GM12878 (cell line): Measurements from ENCODE around the gene CLEC4M. TPM values are rescaled to one million over a fixed set of nuclear protein-coding genes. Genes with fewer than 3 reads are reported as not detected.

Experiments
- ATAC-seq: fragments of 200-7000 bp; cut with Tn5 transposase; 3 replicates; pipeline ENCODE4 v1.9.1; 2020; ENCODE audit warnings: mild to moderate bottlenecking, moderate library complexity
- BruUV-seq: library from RNA; stranded (reverse); fragments of 400-500 nt; replicated peaks from 2 replicates; lab custom pipeline; 2021; lab: Mats Ljungman, UMichigan
- CTCF ChIA-PET: fragments of 300-600 bp; sonication (Branson Sonifier 250); formaldehyde crosslinking; extraction: SDS; loops from one replicate; lab custom pipeline; 2021; ENCODE audit warnings: inconsistent platforms; lab: Yijun Ruan, JAX
- POLR2A ChIA-PET: fragments of 350-600 bp; formaldehyde crosslinking; extraction: SDS; loops from one replicate; lab custom pipeline; 2021; ENCODE audit warnings: inconsistent platforms; lab: Charles Lee
- RAD21 ChIA-PET: fragments of 300-600 bp; sonication (Branson Sonifier 250); formaldehyde crosslinking; loops from one replicate; lab custom pipeline; 2023; ENCODE audit warnings: antibody characterized with exemption; ENCODE audit not compliant: unreplicated experiment; lab: Charles Lee
- SMC1A ChIA-PET: fragments of 300-600 bp; sonication (Branson Sonifier 250); formaldehyde crosslinking; loops from one replicate; lab custom pipeline; 2023; ENCODE audit not compliant: unreplicated experiment, uncharacterized antibody; lab: Charles Lee
- DNase-seq: peaks from one replicate; pipeline ENCODE4 v3.0.0-alpha.2; 2011; ENCODE audit warnings: low read depth, low spot score
- FAIRE-seq: peaks from 3 replicates; lab custom pipeline; 2011; peaks lifted over from hg19 to GRCh38; lab: Jason Lieb, UNC
- H2AFZ ChIP-seq: 2 replicates; pipeline ENCODE4 v1.6.0; 2011; ENCODE audit warnings: low read depth, low read length, control low read depth; ENCODE audit not compliant: control insufficient read depth
- H3K27ac ChIP-seq: 2 replicates; pipeline ENCODE4 v1.5.1; 2011; ENCODE audit warnings: control low read depth; ENCODE audit not compliant: control insufficient read depth, insufficient read depth
- H3K27me3 ChIP-seq, 2 experiments: replicated peaks in 1 of 2; 2 replicates each; pipeline versions ENCODE4 v1.6.0 to v1.6.1; 2011; ENCODE audit warnings: low read length in 1 of 2; ENCODE audit not compliant: control insufficient read depth in 2 of 2, insufficient read depth in 2 of 2
- H3K36me3 ChIP-seq, 2 experiments: 2 replicates each; pipeline ENCODE4 v1.5.1; 2011; ENCODE audit warnings: low read length in 1 of 2; ENCODE audit not compliant: control insufficient read depth in 2 of 2, insufficient read depth in 2 of 2
- H3K4me1 ChIP-seq: 2 replicates; pipeline ENCODE4 v1.6.1; 2011; ENCODE audit warnings: mild to moderate bottlenecking, low read length, moderate library complexity, mixed read lengths; ENCODE audit not compliant: control insufficient read depth, insufficient read depth
- H3K4me2 ChIP-seq: 2 replicates; pipeline ENCODE4 v1.6.0; 2011; ENCODE audit warnings: control low read depth; ENCODE audit not compliant: control insufficient read depth, insufficient read depth
- H3K4me3 ChIP-seq: fragments of 200-600 bp; sonication (generic); 2 replicates; pipeline ENCODE4 v1.5.1; 2016
- H3K79me2 ChIP-seq: 2 replicates; pipeline ENCODE4 v1.6.0; 2011; ENCODE audit warnings: low read length; ENCODE audit not compliant: control insufficient read depth, insufficient read depth
- H3K9ac ChIP-seq: 2 replicates; pipeline ENCODE4 v1.8.0; 2011; ENCODE audit warnings: low read length, control low read depth, mixed read lengths; ENCODE audit not compliant: control insufficient read depth, insufficient read depth
- H3K9me3 ChIP-seq: replicated peaks from 3 replicates; pipeline ENCODE4 v1.5.1; 2011; ENCODE audit warnings: mild to moderate bottlenecking, low read length; ENCODE audit not compliant: control insufficient read depth, insufficient read depth
- H4K20me1 ChIP-seq: 2 replicates; pipeline ENCODE4 v1.6.0; 2011; ENCODE audit not compliant: control insufficient read depth, insufficient read depth
- CBX5 ChIP-seq: sonication (generic); IDR thresholded peaks from 2 replicates; pipeline ENCODE4 v1.6.1; 2016; ENCODE audit warnings: low read depth, moderate library complexity, mild to moderate bottlenecking, inconsistent platforms
- ETV6 ChIP-seq, 2 experiments: fragments of 450-650 bp in 1 of 2; IDR thresholded peaks in 1 of 2; conservative IDR thresholded peaks in 1 of 2; 2 replicates each; pipeline ENCODE4 v1.6.1; 2014; ENCODE audit warnings: antibody characterized with exemption in 1 of 2, borderline replicate concordance in 1 of 2, low read depth in 1 of 2, mild to moderate bottlenecking in 1 of 2, moderate library complexity in 1 of 2
- GATAD2B ChIP-seq: fragments of 450-650 bp; conservative IDR thresholded peaks from 2 replicates; pipeline ENCODE4 v1.6.1; 2017; ENCODE audit warnings: low read depth, mild to moderate bottlenecking, moderate library complexity
- HDAC2 ChIP-seq: fragments of 200-600 bp; sonication (generic); IDR thresholded peaks from 2 replicates; pipeline ENCODE4 v1.6.1; 2017
- IKZF2 ChIP-seq, 2 experiments: fragments of 450-650 bp; IDR thresholded peaks; 2 replicates each; pipeline ENCODE4 v1.6.1; 2017; ENCODE audit warnings: mild to moderate bottlenecking in 2 of 2, moderate library complexity in 2 of 2
- JUNB ChIP-seq: IDR thresholded peaks from 2 replicates; pipeline ENCODE4 v1.6.1; 2016; ENCODE audit warnings: antibody characterized with exemption, mild to moderate bottlenecking
- KLF5 ChIP-seq: fragments of 450-650 bp; IDR thresholded peaks from 2 replicates; pipeline ENCODE4 v1.6.1; 2014; ENCODE audit warnings: mild to moderate bottlenecking; ENCODE audit not compliant: partially characterized antibody
- MYB ChIP-seq: fragments of 150-350 bp; IDR thresholded peaks from 2 replicates; pipeline ENCODE4 v1.6.1; 2014; ENCODE audit warnings: mild to moderate bottlenecking, low read depth, low read length, borderline replicate concordance
- NRF1 ChIP-seq: conservative IDR thresholded peaks from 2 replicates; pipeline ENCODE4 v1.6.1; 2011; ENCODE audit warnings: mild to moderate bottlenecking, low read depth, low read length, improper control_type of control experiment
- PML ChIP-seq: IDR thresholded peaks from 2 replicates; pipeline ENCODE4 v1.6.1; 2012; ENCODE audit warnings: low read length, inconsistent platforms
- RAD21 ChIP-seq: IDR thresholded peaks from 2 replicates; pipeline ENCODE4 v1.6.1; 2011; ENCODE audit warnings: mild to moderate bottlenecking, low read depth, low read length, moderate library complexity; ENCODE audit not compliant: insufficient read depth
- SIX5 ChIP-seq: IDR thresholded peaks from 2 replicates; pipeline ENCODE4 v1.6.1; 2011; ENCODE audit warnings: mild to moderate bottlenecking, low read depth, low read length, moderate library complexity; ENCODE audit not compliant: severe bottlenecking
- SKIL ChIP-seq: fragments of 450-650 bp; IDR thresholded peaks from 2 replicates; pipeline ENCODE4 v1.6.1; 2017; ENCODE audit warnings: mild to moderate bottlenecking, low read depth, inconsistent platforms; ENCODE audit not compliant: poor library complexity, severe bottlenecking
- SREBF2 ChIP-seq: IDR thresholded peaks from 2 replicates; pipeline ENCODE4 v1.6.1; 2012; ENCODE audit warnings: mild to moderate bottlenecking, low read length
- STAT3 ChIP-seq: IDR thresholded peaks from 2 replicates; pipeline ENCODE4 v1.6.1; 2011; ENCODE audit warnings: low read depth, low read length, improper control_type of control experiment
- SUPT20H ChIP-seq: IDR thresholded peaks from 2 replicates; pipeline ENCODE4 v1.6.1; 2011; ENCODE audit warnings: low read depth, mild to moderate bottlenecking, low read length, moderate library complexity, borderline replicate concordance; ENCODE audit not compliant: control insufficient read depth
- TARDBP ChIP-seq: IDR thresholded peaks from 2 replicates; pipeline ENCODE4 v1.6.1; 2016; ENCODE audit warnings: borderline replicate concordance
- TBL1XR1 ChIP-seq: IDR thresholded peaks from 2 replicates; pipeline ENCODE4 v1.6.1; 2012; ENCODE audit warnings: low read depth, low read length, improper control_type of control experiment
- TCF3 ChIP-seq: IDR thresholded peaks from 2 replicates; pipeline ENCODE4 v1.6.1; 2012; ENCODE audit warnings: low read depth, mild to moderate bottlenecking, low read length, borderline replicate concordance; ENCODE audit not compliant: insufficient read depth
- YBX1 ChIP-seq: fragments of 450-650 bp; IDR thresholded peaks from 2 replicates; pipeline ENCODE4 v1.6.1; 2016; ENCODE audit warnings: antibody characterized with exemption
- ZBTB33 ChIP-seq: fragments of 450-650 bp; IDR thresholded peaks from 2 replicates; pipeline ENCODE4 v1.6.1; 2017; ENCODE audit warnings: mild to moderate bottlenecking
- ZSCAN29 ChIP-seq: fragments of 450-650 bp; IDR thresholded peaks from 2 replicates; pipeline ENCODE4 v1.6.1; 2017; ENCODE audit warnings: mild to moderate bottlenecking, moderate library complexity
- WGBS: methylation state at CpG from one replicate; pipeline ENCODE4 v1.1.6; 2016; ENCODE audit warnings: low lambda C conversion rate; ENCODE audit not compliant: insufficient replicate concordance, insufficient coverage; ENCODE audit errors: missing lambda C conversion rate; 5-methylcytosine and 5-hydroxymethylcytosine counted together
- in situ Hi-C: fragments of 300-500 bp; cut with MboI; formaldehyde crosslinking; loops from 9 replicates; pipeline ENCODE4 v1.14.3; 2018; ENCODE audit warnings: mixed read lengths
- intact Hi-C: fragments of 100-400 bp; cut with micrococcal nuclease; formaldehyde crosslinking; loops from one replicate; pipeline ENCODE4 v1.14.2; 2022; ENCODE audit not compliant: unreplicated experiment
- polyA plus RNA-seq, 11 experiments: library from polyadenylated mRNA; depleted of rRNA in 4 of 11; unstranded in 6 of 11; stranded (reverse) in 5 of 11; fragments of >200 nt; fragmentation: Nextera tagmentation in 4 of 11; fragmentation: Illumina TruSeq in 1 of 11; extraction: Ambion mirVana in 4 of 11; extraction: Trizol in 1 of 11; gene quantifications; 1 replicate in 1 of 11; 2 replicates in 10 of 11; pipeline versions ENCODE4 v1.2.1 to v1.2.3, GENCODE V29; 2011 to 2016; ENCODE audit warnings: inconsistent platforms in 2 of 11, missing spikeins in 2 of 11, low read depth in 1 of 11
- total RNA-seq, 4 experiments: library from RNA; depleted of rRNA in 3 of 4; stranded (reverse); fragments of >200 nt in 3 of 4; fragmentation: Illumina TruSeq in 1 of 4; extraction: Trizol in 1 of 4; gene quantifications; 2 replicates each; pipeline versions ENCODE4 v1.2.1 to v1.2.3, GENCODE V29; 2013 to 2021

CLEC4M gene
- total and polyA plus RNA-seq, 10 of the 15 experiments (the other 5 are each of a cell fraction or from before 2014, with no cell fraction given): 0.11 to 0.42 (median 0.25) TPM; not detected in 1

GRCh38 chr19:7743425-7743841 is 19.6 kb upstream of the CLEC4M start:
- in situ Hi-C loops (no loop called here), intact Hi-C loops (loop anchor here (1.0 to 2.0 kb wide), 2 partner anchors 25 to 43 kb away; no protein-coding TSS in a partner anchor)
- ChIA-PET CTCF (interaction anchor here (1.2 to 2.2 kb wide), 2 partner anchors 63 to 175 kb away, joined by 3 to 6 read pairs; partner anchors contain the start of gene TRAPPC5), POLR2A (interaction anchor here (0.5 to 2.8 kb wide), 3 partner anchors 9 to 44 kb away, joined by 3 to 11 read pairs (median 5); no protein-coding TSS in a partner anchor), RAD21 (interaction anchor here (1.0 to 3.3 kb wide), 7 partner anchors 34 to 76 kb away, joined by 3 to 11 read pairs (median 3); partner anchors contain the start of gene FCER2), SMC1A (interaction anchor here (0.6 to 2.0 kb wide), 6 partner anchors 23 to 75 kb away, joined by 3 to 6 read pairs (median 4); no protein-coding TSS in a partner anchor)
- Histone ChIP-seq H3K4me3 (no peak overlapping the region), H3K79me2 (no peaks in the 10 kb centered on the region), H3K4me2 (peak overlapping the region; percentile 51; the same call in 1 of the 2 replicates), H2AFZ (no peak overlapping the region), H3K9ac (no peak overlapping the region), H3K27ac (no peak overlapping the region), H3K9me3 (no peaks in the 10 kb centered on the region), H4K20me1 (no peaks in the 10 kb centered on the region), H3K4me1 (peaks cover 30% of the 10 kb centered on the region), H3K27me3 (no peaks in the 10 kb centered on the region), H3K36me3 (no peaks in the 10 kb centered on the region)
- ATAC-seq (peak; percentile 97), FAIRE-seq (peak; percentile 85), DNase-seq (peak; percentile 53)
- no TSS peak for BruUV-seq
- WGBS: 13% methylated on average over 2 of the region's 2 CpGs
- no peak for TF ChIP-seq MYB
- TF ChIP-seq RAD21: no peak
- peak; percentile 96 to 98 for TF ChIP-seq IKZF2 (IDR thresholded peaks at IDR 0.05)
- no peak for TF ChIP-seq YBX1
- peak; percentile 74; the same call in 1 of the 2 replicates for TF ChIP-seq TARDBP
- TF ChIP-seq GATAD2B: no peak
- no peak for TF ChIP-seq ZSCAN29
- TF ChIP-seq NRF1: no peak
- no peak for TF ChIP-seq HDAC2
- TF ChIP-seq JUNB: peak; percentile 98
- TF ChIP-seq ETV6 (conservative IDR thresholded peaks at IDR 0.05 in 1 of 2, IDR thresholded peaks at IDR 0.05 in 1 of 2; ENCODE audit: borderline replicate concordance in 1 of 2, low read depth in 1 of 2): peak in 1 of 2 experiments; percentile 82; a peak in 2 of 4 replicates
- no peak for TF ChIP-seq KLF5
- TF ChIP-seq ZBTB33: no peak
- no peak for TF ChIP-seq STAT3
- TF ChIP-seq CBX5: 0 out of 2 replicates have a peak, but pooled peaks have one; percentile 25
- no peak for TF ChIP-seq SUPT20H
- no peak for TF ChIP-seq SIX5
- TF ChIP-seq SREBF2: no peak
- peak; percentile 96 for TF ChIP-seq SKIL
- peak; percentile 98 for TF ChIP-seq TCF3
- TF ChIP-seq PML: peak; percentile 65; the same call in 1 of the 2 replicates
- TF ChIP-seq TBL1XR1: peak; percentile 98
